Colonic mucosa (tissue), 4 donors: Measurements from ENCODE around the gene DAZAP2. TPM values are rescaled to one million over a fixed set of nuclear protein-coding genes. Genes with fewer than 3 reads are reported as not detected.
"Not testable (repeated sequence)": the region's sequence is repeated elsewhere in the genome, so short reads cannot be mapped to it uniquely, and the experiment has no call there.

Source experiments
- DNase-seq: peaks from one replicate; pipeline ENCODE4 v3.0.0-alpha.2; 2020
- H3K27ac ChIP-seq: fragments of 200-600 bp; one replicate; pipeline ENCODE4 v1.8.0; 2021
- H3K27me3 ChIP-seq: fragments of 200-600 bp; one replicate; pipeline ENCODE4 v1.8.0; 2021
- H3K36me3 ChIP-seq: fragments of 200-600 bp; one replicate; pipeline ENCODE4 v1.8.0; 2021
- H3K4me1 ChIP-seq: fragments of 200-600 bp; one replicate; pipeline ENCODE4 v1.8.0; 2021; ENCODE audit warnings: mild to moderate bottlenecking
- H3K4me3 ChIP-seq: fragments of 200-600 bp; one replicate; pipeline ENCODE4 v1.8.0; 2021
- H3K9ac ChIP-seq, 2 donors: one replicate each; pipeline ENCODE4 v1.7.0; 2013; ENCODE audit warnings: control low read depth in 2 of 2, low read depth in 2 of 2, low read length in 2 of 2
- H3K9me3 ChIP-seq: fragments of 200-600 bp; one replicate; pipeline ENCODE4 v1.8.0; 2021
- CTCF ChIP-seq: fragments of 200-600 bp; IDR thresholded peaks from one replicate; pipeline ENCODE4 v1.8.0; 2022; ENCODE audit warnings: antibody characterized with exemption, mild to moderate bottlenecking
- intact Hi-C: fragments of 100-400 bp; cut with DNase I; formaldehyde crosslinking; loops from one replicate; pipeline ENCODE4 v1.14.1; 2022
- total RNA-seq, 2 donors: library from RNA; stranded (reverse); fragmentation: NEBNext Ultra II Directional in 1 of 2; extraction: Animal tissue kit (Norgen Biotek cat#: 25700) in 1 of 2; gene quantifications; one replicate each; pipeline ENCODE4 v1.2.1, GENCODE V29; 2021
- donor health status: healthy.
- donor health status: DM: no; HTN: no; CAD: no.
- donor health status: DM: no; HTN: no; CAD: no.

The DAZAP2 gene
- total RNA-seq, 2 donors from 2014 or later = 220 to 291 TPM

GRCh38 chr12:51253276-51253675 is 14.7 kb downstream of the DAZAP2 start:
- intact Hi-C loops = no loop called here
- Histone ChIP-seq H3K9me3 (no peaks in the 10 kb centered on the region), H3K4me3 (no peak overlapping the region), H3K27me3 (no peaks in the 10 kb centered on the region), H3K27ac (no peak overlapping the region), H3K4me1 (no peaks in the 10 kb centered on the region), H3K36me3 (no peaks in the 10 kb centered on the region), H3K9ac (no peak overlapping the region)
- no peak for TF ChIP-seq CTCF
- no peak for DNase-seq

GRCh38 chr12:51254536-51254935 is 15.9 kb downstream of the DAZAP2 start:
- Histone ChIP-seq H3K27me3 (no peaks in the 10 kb centered on the region), H3K4me1 (no peaks in the 10 kb centered on the region), H3K36me3 (no peaks in the 10 kb centered on the region), H3K27ac (no peak overlapping the region), H3K4me3 (no peak overlapping the region), H3K9me3 (no peaks in the 10 kb centered on the region), H3K9ac (no peak overlapping the region)
- intact Hi-C loops = no loop called here
- no peak for DNase-seq
- TF ChIP-seq CTCF = no peak

- H3K27ac ChIP-seq, H3K4me3 ChIP-seq, H3K4me1 ChIP-seq, H3K27me3 ChIP-seq, intact Hi-C loops, DNase-seq, H3K36me3 ChIP-seq, H3K9ac ChIP-seq, H3K9me3 ChIP-seq: not testable (repeated sequence)
Observed at GRCh38 chr12:51259600-51259999, 21.0 kb downstream of the DAZAP2 start.

- Histone ChIP-seq H3K27ac (no peak overlapping the region), H3K27me3 (no peaks in the 10 kb centered on the region), H3K9me3 (no peaks in the 10 kb centered on the region), H3K4me1 (no peaks in the 10 kb centered on the region), H3K4me3 (no peak overlapping the region), H3K9ac (no peak overlapping the region), H3K36me3 (no peaks in the 10 kb centered on the region)
- peak; percentile 74 for DNase-seq
- intact Hi-C loops = no loop called here
- peak; percentile 33 for TF ChIP-seq CTCF
Observed at GRCh38 chr12:51262758-51263177, 24.1 kb downstream of the DAZAP2 start.

GRCh38 chr12:51263341-51263740 is 24.7 kb downstream of the DAZAP2 start:
- Histone ChIP-seq H3K4me3 (no peak overlapping the region), H3K27ac (no peak overlapping the region), H3K36me3 (no peaks in the 10 kb centered on the region), H3K9ac (no peak overlapping the region), H3K4me1 (no peaks in the 10 kb centered on the region), H3K27me3 (no peaks in the 10 kb centered on the region), H3K9me3 (no peaks in the 10 kb centered on the region)
- DNase-seq = no peak
- no peak for TF ChIP-seq CTCF
- intact Hi-C loops = no loop called here

GRCh38 chr12:51264297-51264696 is 25.7 kb downstream of the DAZAP2 start:
- Histone ChIP-seq H3K27ac (no peak overlapping the region), H3K27me3 (no peaks in the 10 kb centered on the region), H3K9ac (no peak overlapping the region), H3K4me3 (no peak overlapping the region), H3K36me3 (no peaks in the 10 kb centered on the region), H3K4me1 (no peaks in the 10 kb centered on the region), H3K9me3 (no peaks in the 10 kb centered on the region)
- no peak for TF ChIP-seq CTCF
- intact Hi-C loops = no loop called here
- DNase-seq = no peak
